Loucy (cell line): ENCODE measurements around the gene BRCA1.

Source experiments
- EZH2phosphoT487 ChIP-seq: fragments of 200-600 bp; IDR thresholded peaks from 2 replicates; pipeline ENCODE4 v1.6.1; 2018; ENCODE audit warnings: antibody characterized with exemption, mild to moderate bottlenecking, moderate library complexity, borderline replicate concordance
- TF ChIP-seq, protein P1 (sequence below): fragments of 200-600 bp; sonication (generic); conservative IDR thresholded peaks from 2 replicates; pipeline ENCODE4 v1.5.1; 2014; ENCODE audit warnings: mild to moderate bottlenecking, antibody characterized with exemption, low read length

DNA sequence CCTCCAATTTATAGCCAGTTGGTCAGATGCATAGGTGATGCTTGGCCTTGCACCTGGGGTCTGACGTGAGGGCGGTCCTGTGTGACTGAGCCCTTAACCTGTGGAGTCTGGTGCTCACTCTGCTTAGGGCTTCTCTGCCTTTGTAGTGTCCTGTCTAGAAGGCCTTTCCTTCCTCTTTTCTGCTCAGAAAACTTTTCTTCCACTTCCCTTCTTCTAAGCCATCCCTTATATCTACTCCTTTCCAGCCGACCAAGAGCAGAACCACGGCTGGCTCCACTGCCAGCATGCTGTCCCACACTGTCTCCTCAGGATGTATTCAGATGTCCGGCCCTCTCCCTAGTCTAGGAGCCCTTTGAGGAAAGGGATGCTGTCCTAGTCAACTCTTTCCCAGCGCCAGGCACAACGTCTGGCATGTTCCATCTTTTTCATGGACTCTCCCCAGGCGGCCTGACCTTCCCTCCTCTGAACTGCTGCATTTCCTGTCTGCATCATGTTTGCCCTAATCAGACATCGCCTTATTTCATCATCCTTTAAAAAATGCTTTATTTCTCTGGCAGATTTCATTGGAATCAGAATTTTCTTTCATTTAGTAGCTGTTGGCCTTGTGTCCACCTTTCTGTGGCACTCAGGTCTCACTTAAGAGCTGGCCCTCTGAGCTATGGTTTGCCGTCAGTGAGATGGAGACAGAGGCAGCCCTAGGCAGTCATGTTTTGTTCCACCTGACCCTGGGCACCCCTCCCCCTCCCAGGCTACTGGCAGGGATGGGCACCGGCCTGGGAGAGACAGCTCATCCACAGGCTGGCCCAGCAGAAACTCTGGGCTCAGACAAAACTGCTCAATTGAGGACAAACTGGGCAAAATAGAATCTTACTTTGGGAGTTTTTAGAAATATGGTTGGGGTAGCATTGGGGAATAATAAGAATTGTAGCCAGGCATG is 15.5 kb upstream of the BRCA1 start:
- TF ChIP-seq, protein P1, sequence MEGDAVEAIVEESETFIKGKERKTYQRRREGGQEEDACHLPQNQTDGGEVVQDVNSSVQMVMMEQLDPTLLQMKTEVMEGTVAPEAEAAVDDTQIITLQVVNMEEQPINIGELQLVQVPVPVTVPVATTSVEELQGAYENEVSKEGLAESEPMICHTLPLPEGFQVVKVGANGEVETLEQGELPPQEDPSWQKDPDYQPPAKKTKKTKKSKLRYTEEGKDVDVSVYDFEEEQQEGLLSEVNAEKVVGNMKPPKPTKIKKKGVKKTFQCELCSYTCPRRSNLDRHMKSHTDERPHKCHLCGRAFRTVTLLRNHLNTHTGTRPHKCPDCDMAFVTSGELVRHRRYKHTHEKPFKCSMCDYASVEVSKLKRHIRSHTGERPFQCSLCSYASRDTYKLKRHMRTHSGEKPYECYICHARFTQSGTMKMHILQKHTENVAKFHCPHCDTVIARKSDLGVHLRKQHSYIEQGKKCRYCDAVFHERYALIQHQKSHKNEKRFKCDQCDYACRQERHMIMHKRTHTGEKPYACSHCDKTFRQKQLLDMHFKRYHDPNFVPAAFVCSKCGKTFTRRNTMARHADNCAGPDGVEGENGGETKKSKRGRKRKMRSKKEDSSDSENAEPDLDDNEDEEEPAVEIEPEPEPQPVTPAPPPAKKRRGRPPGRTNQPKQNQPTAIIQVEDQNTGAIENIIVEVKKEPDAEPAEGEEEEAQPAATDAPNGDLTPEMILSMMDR = no peak
- no peak for TF ChIP-seq EZH2phosphoT487
